ENCODE data around the gene EPS15. TPM values are rescaled to one million over a fixed set of nuclear protein-coding genes. Genes with fewer than 3 reads are reported as not detected.

Gene EPS15
- total and polyA plus RNA-seq, 2 experiments from 2014 or later: 26.9 to 41.1 TPM

DNA sequence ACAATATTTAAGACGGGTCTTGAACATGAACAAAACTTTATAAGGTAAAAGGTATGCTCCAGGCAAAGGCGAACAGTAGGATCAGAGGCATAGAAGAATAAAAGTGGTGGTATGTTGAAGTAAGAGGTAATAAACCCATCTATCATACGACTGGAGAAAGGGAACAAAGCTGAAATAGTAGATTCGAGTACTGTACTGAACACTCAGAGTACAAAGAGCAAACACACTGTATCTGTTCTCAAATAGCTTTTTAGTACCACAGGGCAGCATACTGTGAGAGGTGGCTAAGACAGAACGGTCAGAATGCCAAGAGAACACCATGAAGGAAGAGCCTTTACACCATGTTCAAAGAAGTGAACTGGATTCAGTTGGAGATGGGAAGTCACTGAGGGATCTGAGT lies 83.2 kb downstream of the EPS15 start:
- in situ Hi-C loops (cut with MboI): no loop called here
- Histone ChIP-seq H3K27me3 (replicated peaks; ENCODE audit: insufficient read depth) (no peaks in the 10 kb centered on the region), H3K79me2 (ENCODE audit: insufficient read depth) (no peaks in the 10 kb centered on the region), H4K20me1 (ENCODE audit: insufficient read depth) (no peaks in the 10 kb centered on the region), H2AFZ (no peak overlapping the region), H3K9me2 (ENCODE audit: insufficient read depth) (no peaks in the 10 kb centered on the region), H3K27ac (no peak overlapping the region), H3K4me1 (ENCODE audit: insufficient read depth) (no peaks in the 10 kb centered on the region), H3K4me2 (ENCODE audit: unreplicated experiment) (no peak overlapping the region), H3K36me3 (ENCODE audit: low read depth) (peaks cover 13% of the 10 kb centered on the region; the same call in 1 of the 2 replicates), H3K9ac (no peak overlapping the region), H3K4me3 (no peak overlapping the region), H3K9me3 (ENCODE audit: low read depth) (no peaks in the 10 kb centered on the region), H3F3A (ENCODE audit: insufficient read depth) (no peaks in the 10 kb centered on the region)
- DNase-seq: no peak
- 97 to 98% methylated on average over 5 of the region's 5 CpGs for WGBS, 2 experiments (ENCODE audit: low coverage in 1 of 2, low lambda C conversion rate in 2 of 2, missing lambda C conversion rate in 2 of 2)
- TF ChIP-seq EZH2 (IDR thresholded peaks at IDR 0.05; ENCODE audit: insufficient read depth, poor library complexity, severe bottlenecking) (no peak), EZH2phosphoT487 (IDR thresholded peaks at IDR 0.05; ENCODE audit: insufficient read depth, low read depth) (no peak)

DNA sequence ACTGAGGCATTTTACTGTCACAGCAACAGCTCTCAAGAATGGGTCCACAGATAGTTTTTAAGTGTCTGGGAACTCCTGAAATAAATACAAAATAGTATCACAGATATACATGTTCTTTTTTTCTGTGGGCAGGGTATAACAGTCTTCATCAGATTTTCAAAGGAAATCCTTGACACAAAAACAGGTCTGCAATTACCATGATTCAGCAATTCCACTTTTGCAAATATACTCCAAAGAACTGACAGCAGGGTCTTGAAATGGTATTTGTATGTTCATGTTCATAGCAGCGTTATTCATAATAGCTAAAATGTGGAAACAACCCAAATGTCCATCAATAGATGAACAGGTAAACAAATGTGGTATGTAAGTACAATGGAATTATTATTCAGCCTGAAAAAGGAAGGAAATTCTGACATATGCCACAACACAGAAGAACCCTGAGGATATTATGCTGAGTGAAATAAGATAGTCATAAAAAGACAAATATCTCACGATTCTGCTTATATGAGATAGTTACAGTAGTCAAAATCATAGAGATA lies 85.0 kb downstream of the EPS15 start:
- H3K27me3 ChIP-seq (replicated peaks; ENCODE audit: insufficient read depth): no peaks in the 10 kb centered on the region
- 76 to 78% methylated on average over 2 of the region's 2 CpGs for WGBS, 2 experiments (ENCODE audit: low coverage in 1 of 2, low lambda C conversion rate in 2 of 2, missing lambda C conversion rate in 2 of 2)
- H3F3A ChIP-seq (ENCODE audit: insufficient read depth): no peaks in the 10 kb centered on the region
- H3K4me3 ChIP-seq: no peak overlapping the region
- H2AFZ ChIP-seq: no peak overlapping the region
- no peak overlapping the region for H3K27ac ChIP-seq
- in situ Hi-C loops (cut with MboI): no loop called here
- H3K4me1 ChIP-seq (ENCODE audit: insufficient read depth): no peaks in the 10 kb centered on the region
- H3K9me3 ChIP-seq (ENCODE audit: low read depth): no peaks in the 10 kb centered on the region
- H3K4me2 ChIP-seq (ENCODE audit: unreplicated experiment): no peak overlapping the region
- H3K36me3 ChIP-seq (ENCODE audit: low read depth): peaks cover 4% of the 10 kb centered on the region; the same call in 1 of the 2 replicates
- DNase-seq: no peak
- H4K20me1 ChIP-seq (ENCODE audit: insufficient read depth): no peaks in the 10 kb centered on the region
- no peaks in the 10 kb centered on the region for H3K79me2 ChIP-seq (ENCODE audit: insufficient read depth)
- H3K9ac ChIP-seq: no peak overlapping the region
- H3K9me2 ChIP-seq (ENCODE audit: insufficient read depth): no peaks in the 10 kb centered on the region
- TF ChIP-seq EZH2phosphoT487 (IDR thresholded peaks at IDR 0.05; ENCODE audit: insufficient read depth, low read depth): no peak
- no peak for TF ChIP-seq EZH2 (IDR thresholded peaks at IDR 0.05; ENCODE audit: insufficient read depth, poor library complexity, severe bottlenecking)

DNA sequence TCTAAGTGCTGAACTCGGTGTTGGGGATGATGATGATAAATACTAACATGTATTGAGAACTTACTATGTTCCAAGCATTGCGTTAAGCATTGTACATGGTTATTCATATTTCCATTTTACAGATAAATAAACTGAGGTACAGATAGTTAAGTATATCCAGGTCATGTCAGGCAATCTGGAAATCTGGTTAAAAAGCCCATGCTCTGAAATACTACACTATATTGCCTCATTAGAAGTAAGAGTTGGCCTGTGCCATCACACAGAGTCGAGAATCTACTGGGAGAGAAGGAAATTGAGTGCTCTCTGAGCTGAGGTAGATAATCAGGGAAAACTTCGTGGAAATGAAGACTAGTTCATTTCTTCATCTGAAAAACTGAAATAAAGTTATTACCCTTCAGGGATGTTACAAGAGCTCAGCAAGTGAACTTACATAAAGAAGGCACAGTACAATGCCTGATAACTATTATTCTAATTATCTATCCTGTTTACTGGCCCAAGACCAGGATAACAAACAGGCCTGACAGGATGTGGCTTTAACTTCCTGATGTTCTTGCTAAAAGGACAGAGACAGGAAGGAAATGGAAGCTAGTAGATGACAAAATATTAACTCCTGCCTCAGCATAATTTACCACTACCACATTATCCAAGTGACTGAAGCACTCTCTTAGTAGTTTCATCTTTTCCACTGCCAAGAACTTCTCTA lies 85.6 kb downstream of the EPS15 start:
- H3K4me3 ChIP-seq: no peak overlapping the region
- H3K27ac ChIP-seq: no peak overlapping the region
- no peak for DNase-seq
- H2AFZ ChIP-seq: no peak overlapping the region
- WGBS, 2 experiments (ENCODE audit: low coverage in 1 of 2, low lambda C conversion rate in 2 of 2, missing lambda C conversion rate in 2 of 2): 72 to 76% methylated on average over 4 of the region's 4 CpGs
- no peaks in the 10 kb centered on the region for H3K9me2 ChIP-seq (ENCODE audit: insufficient read depth)
- no peaks in the 10 kb centered on the region for H3K9me3 ChIP-seq (ENCODE audit: low read depth)
- no peaks in the 10 kb centered on the region for H4K20me1 ChIP-seq (ENCODE audit: insufficient read depth)
- H3K4me2 ChIP-seq (ENCODE audit: unreplicated experiment): no peak overlapping the region
- in situ Hi-C loops (cut with MboI): no loop called here
- no peaks in the 10 kb centered on the region for H3K27me3 ChIP-seq (replicated peaks; ENCODE audit: insufficient read depth)
- H3K4me1 ChIP-seq (ENCODE audit: insufficient read depth): no peaks in the 10 kb centered on the region
- H3K9ac ChIP-seq: no peak overlapping the region
- no peaks in the 10 kb centered on the region for H3K79me2 ChIP-seq (ENCODE audit: insufficient read depth)
- no peaks in the 10 kb centered on the region for H3F3A ChIP-seq (ENCODE audit: insufficient read depth)
- H3K36me3 ChIP-seq (ENCODE audit: low read depth): peaks cover 3% of the 10 kb centered on the region; the same call in 1 of the 2 replicates
- no peak for TF ChIP-seq EZH2 (IDR thresholded peaks at IDR 0.05; ENCODE audit: insufficient read depth, poor library complexity, severe bottlenecking)
- TF ChIP-seq EZH2phosphoT487 (IDR thresholded peaks at IDR 0.05; ENCODE audit: insufficient read depth, low read depth): no peak

DNA sequence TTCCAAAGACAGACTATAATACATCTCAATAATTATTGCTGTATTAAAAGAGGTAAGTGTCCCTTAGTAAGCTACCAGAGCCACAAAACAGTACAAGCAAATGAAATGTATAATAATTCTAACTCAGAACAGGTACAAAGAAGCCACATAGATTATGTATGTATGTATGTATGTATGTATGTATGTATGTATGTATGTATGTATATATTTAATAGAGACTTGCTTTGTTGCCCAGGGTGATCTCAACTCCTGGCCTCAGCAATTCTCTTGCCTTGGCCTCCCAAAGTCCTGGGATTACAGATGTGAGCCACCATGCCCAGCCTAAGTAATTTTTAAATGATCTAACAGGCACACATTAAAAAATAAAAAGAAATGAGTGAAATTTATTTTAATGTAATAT lies 86.9 kb downstream of the EPS15 start:
- TF ChIP-seq EZH2 (IDR thresholded peaks at IDR 0.05; ENCODE audit: insufficient read depth, poor library complexity, severe bottlenecking) (no peak), EZH2phosphoT487 (IDR thresholded peaks at IDR 0.05; ENCODE audit: insufficient read depth, low read depth) (no peak)
- Histone ChIP-seq H3K9me2 (ENCODE audit: insufficient read depth) (no peaks in the 10 kb centered on the region), H3K79me2 (ENCODE audit: insufficient read depth) (no peaks in the 10 kb centered on the region), H3K9me3 (ENCODE audit: low read depth) (no peaks in the 10 kb centered on the region), H3K4me2 (ENCODE audit: unreplicated experiment) (no peak overlapping the region), H3K36me3 (ENCODE audit: low read depth) (peaks cover 3% of the 10 kb centered on the region; the same call in 1 of the 2 replicates), H3F3A (ENCODE audit: insufficient read depth) (no peaks in the 10 kb centered on the region), H2AFZ (no peak overlapping the region), H3K9ac (no peak overlapping the region), H3K4me1 (ENCODE audit: insufficient read depth) (no peaks in the 10 kb centered on the region), H4K20me1 (ENCODE audit: insufficient read depth) (no peaks in the 10 kb centered on the region), H3K27ac (no peak overlapping the region), H3K4me3 (no peak overlapping the region), H3K27me3 (replicated peaks; ENCODE audit: insufficient read depth) (no peaks in the 10 kb centered on the region)
- DNase-seq: no peak
- in situ Hi-C loops (cut with MboI): no loop called here

All from GM23248 (cell line).